Measurements from ENCODE around the gene TRAPPC2L. TPM values are rescaled to one million over a fixed set of nuclear protein-coding genes. Genes with fewer than 3 reads are reported as not detected.

The TRAPPC2L gene
- total and polyA plus RNA-seq, 7 donors: 30.7 to 56.5 (median 42.1) TPM

DNA sequence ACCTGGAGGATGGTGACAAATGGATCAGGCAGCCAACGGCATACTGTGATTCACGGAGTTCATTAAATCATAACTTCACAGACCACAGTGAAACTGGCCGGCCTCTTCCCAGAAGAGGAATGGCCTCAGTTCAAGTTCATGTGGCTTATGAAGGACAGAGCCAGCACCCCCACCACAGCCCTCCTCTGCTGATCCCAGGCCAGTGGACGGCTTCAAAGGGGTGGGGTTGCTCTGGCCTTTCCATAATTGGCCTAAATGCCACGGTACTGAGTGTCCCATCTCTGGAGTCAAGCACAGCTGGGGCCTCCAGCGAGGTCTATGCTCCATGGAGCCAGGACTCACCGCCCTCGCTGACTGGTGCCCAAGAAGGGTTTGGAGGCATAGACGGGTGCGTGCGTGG, 21.5 kb upstream of the TRAPPC2L start:
- peak; percentile 80 for DNase-seq
- Histone ChIP-seq H3K27ac (peak overlapping the region in 1 of 4 donors; percentile 17), H3K4me3 (no peak overlapping the region), H3K27me3 (no peaks in the 10 kb centered on the region), H3K9me3 (no peaks in the 10 kb centered on the region), H3K4me1 (no peaks in the 10 kb centered on the region), H3K36me3 (peaks cover 0 to 42% (median 16%) of the 10 kb centered on the region in 4 donors)
- 79 to 91% methylated on average over 11 of the region's 11 CpGs for WGBS, 2 donors
- TF ChIP-seq CTCF (IDR thresholded peaks at IDR 0.05) (no peak), POLR2A (IDR thresholded peaks at IDR 0.05) (no peak), POLR2AphosphoS5 (IDR thresholded peaks at IDR 0.05) (peak in 3 of 4 donors; percentile 56 to 62 (median 58)), EP300 (IDR thresholded peaks at IDR 0.05) (no peak)
- intact Hi-C loops (cut with DNase I): no loop called here

DNA sequence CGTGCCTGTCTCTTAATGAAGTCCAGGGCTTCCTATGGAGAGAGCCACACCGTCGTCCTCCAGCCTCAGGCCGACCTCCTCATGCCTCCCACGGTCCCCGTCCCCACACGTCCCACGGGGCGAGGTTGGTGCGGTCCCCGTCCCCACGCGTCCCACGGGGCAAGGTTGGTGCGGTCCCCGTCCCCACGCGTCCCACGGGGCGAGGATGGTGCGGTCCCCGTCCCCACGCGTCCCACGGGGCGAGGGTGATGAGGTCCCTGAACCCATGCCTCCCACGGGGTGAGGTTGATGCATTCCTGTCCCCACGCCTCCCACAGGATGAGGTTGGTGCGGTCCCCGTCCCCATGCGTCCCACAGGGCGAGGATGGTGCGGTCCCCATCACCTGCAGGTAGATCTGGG, 21.1 kb upstream of the TRAPPC2L start:
- WGBS, 2 donors: 85 to 97% methylated on average over 33 of the region's 33 CpGs
- intact Hi-C loops (cut with DNase I): no loop called here
- H3K36me3 ChIP-seq: peaks cover 0 to 46% (median 16%) of the 10 kb centered on the region in 4 donors
- H3K27ac ChIP-seq: peak overlapping the region in 1 of 4 donors; percentile 31
- H3K4me3 ChIP-seq: no peak overlapping the region
- H3K27me3 ChIP-seq: no peaks in the 10 kb centered on the region
- no peaks in the 10 kb centered on the region for H3K9me3 ChIP-seq
- no peaks in the 10 kb centered on the region for H3K4me1 ChIP-seq
- TF ChIP-seq EP300 (IDR thresholded peaks at IDR 0.05) (no peak), POLR2AphosphoS5 (IDR thresholded peaks at IDR 0.05) (no peak), CTCF (IDR thresholded peaks at IDR 0.05) (no peak), POLR2A (IDR thresholded peaks at IDR 0.05) (no peak)
- no peak for DNase-seq

DNA sequence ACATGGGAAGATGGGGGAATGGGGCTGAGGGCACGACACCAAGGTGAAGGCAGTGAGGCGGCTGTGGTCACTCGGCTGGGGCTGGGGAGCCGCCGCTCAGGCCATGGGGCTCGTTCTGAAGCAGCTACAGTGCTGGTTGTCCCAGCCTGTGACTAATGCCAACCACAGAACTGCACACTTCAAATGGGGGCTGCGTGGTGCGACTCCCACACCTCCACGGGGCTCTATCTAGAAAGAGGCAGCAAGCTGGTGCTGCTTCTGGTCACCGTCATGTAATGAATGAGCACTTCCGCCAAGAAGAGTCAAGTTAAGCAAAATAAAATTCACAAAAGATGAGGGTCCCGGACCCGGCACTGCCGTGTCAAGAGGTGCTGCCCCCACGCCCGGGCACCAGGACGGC, 20.1 kb upstream of the TRAPPC2L start:
- Histone ChIP-seq H3K4me1 (no peaks in the 10 kb centered on the region), H3K4me3 (no peak overlapping the region), H3K27me3 (no peaks in the 10 kb centered on the region), H3K9me3 (no peaks in the 10 kb centered on the region), H3K27ac (no peak overlapping the region), H3K36me3 (peaks cover 0 to 55% (median 18%) of the 10 kb centered on the region in 4 donors)
- WGBS, 2 donors: 91 to 94% methylated on average over 17 of the region's 17 CpGs
- no peak for DNase-seq
- TF ChIP-seq CTCF (IDR thresholded peaks at IDR 0.05): no peak
- TF ChIP-seq EP300 (IDR thresholded peaks at IDR 0.05): no peak
- no peak for TF ChIP-seq POLR2AphosphoS5 (IDR thresholded peaks at IDR 0.05)
- TF ChIP-seq POLR2A (IDR thresholded peaks at IDR 0.05): no peak
- intact Hi-C loops (cut with DNase I): no loop called here

DNA sequence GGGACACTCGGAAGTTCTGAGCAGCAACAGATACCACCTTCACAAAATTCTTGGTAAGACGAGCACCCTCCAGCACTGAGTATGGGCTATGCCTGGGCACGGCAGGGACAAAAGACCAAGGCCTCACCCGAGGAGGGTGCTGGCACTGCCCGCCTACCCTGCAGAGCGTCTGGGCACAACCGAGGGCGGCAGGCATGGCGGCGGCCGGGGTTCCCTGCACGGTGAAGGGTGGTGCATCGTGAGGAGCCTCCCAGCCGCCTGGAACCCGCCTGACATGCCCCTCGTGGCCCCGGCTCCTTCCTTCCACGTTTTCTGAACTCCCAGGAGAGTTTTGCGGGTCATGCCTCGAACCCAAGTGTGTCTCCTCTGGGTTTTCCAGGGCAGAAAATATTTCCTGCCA, 19.1 kb upstream of the TRAPPC2L start:
- H3K27me3 ChIP-seq: no peaks in the 10 kb centered on the region
- H3K4me1 ChIP-seq: no peaks in the 10 kb centered on the region
- WGBS, 2 donors: 86 to 95% methylated on average over 20 of the region's 20 CpGs
- no peak for DNase-seq
- no peaks in the 10 kb centered on the region for H3K9me3 ChIP-seq
- no peak overlapping the region for H3K27ac ChIP-seq
- intact Hi-C loops (cut with DNase I): no loop called here
- peaks cover 0 to 56% (median 21%) of the 10 kb centered on the region in 4 donors for H3K36me3 ChIP-seq
- no peak overlapping the region for H3K4me3 ChIP-seq
- no peak for TF ChIP-seq EP300 (IDR thresholded peaks at IDR 0.05)

- TF ChIP-seq POLR2A (IDR thresholded peaks at IDR 0.05) (no peak), CTCF (IDR thresholded peaks at IDR 0.05) (no peak)
- H3K9me3 ChIP-seq: no peaks in the 10 kb centered on the region
- intact Hi-C loops (cut with DNase I): no loop called here
- H3K4me3 ChIP-seq: no peak overlapping the region
- H3K27me3 ChIP-seq: no peaks in the 10 kb centered on the region
- 89 to 93% methylated on average over 19 of the region's 19 CpGs for WGBS, 2 donors
- H3K4me1 ChIP-seq: no peaks in the 10 kb centered on the region
- DNase-seq: no peak
- H3K36me3 ChIP-seq: peaks cover 0 to 56% (median 21%) of the 10 kb centered on the region in 4 donors
- H3K27ac ChIP-seq: no peak overlapping the region
These were observed 18.4 kb upstream of the TRAPPC2L start for GRCh38 chr16:88838566-88838965.
